GM12864 (cell line): ENCODE results near the gene NOPCHAP1.

ENCODE experiments used
- DNase-seq: peaks from one replicate; pipeline ENCODE4 v3.0.0-alpha.2; 2011; ENCODE audit warnings: low read depth
- H3K4me3 ChIP-seq: 2 replicates; pipeline ENCODE4 v1.5.1; 2011; ENCODE audit warnings: mild to moderate bottlenecking, low read depth, low read length, control low read depth
- TF ChIP-seq, protein P1 (sequence below): IDR thresholded peaks from 2 replicates; pipeline ENCODE4 v1.5.1; 2011; ENCODE audit warnings: low read depth, mild to moderate bottlenecking, moderate library complexity, low read length, control low read depth, inconsistent platforms; ENCODE audit errors: missing control alignments

NOPCHAP1 gene

DNA sequence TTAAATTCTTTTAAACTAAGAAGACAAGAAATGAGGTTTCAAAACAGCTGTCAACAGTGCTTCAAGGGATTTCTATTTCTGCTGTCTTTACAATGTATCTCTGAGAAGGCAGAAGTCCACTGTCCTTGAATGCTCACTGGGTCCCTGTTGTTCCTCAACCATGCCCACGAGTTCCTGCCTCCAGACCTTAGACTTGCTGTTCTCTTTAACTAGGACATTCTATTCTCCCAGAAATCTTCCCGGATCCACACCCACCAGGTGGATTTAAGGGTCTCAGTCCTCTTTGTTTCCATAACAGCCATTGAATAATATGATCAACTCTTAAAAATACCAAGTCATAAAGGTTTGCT lies 21.3 kb upstream of the NOPCHAP1 start:
- no peak for DNase-seq
- TF ChIP-seq, protein P1, sequence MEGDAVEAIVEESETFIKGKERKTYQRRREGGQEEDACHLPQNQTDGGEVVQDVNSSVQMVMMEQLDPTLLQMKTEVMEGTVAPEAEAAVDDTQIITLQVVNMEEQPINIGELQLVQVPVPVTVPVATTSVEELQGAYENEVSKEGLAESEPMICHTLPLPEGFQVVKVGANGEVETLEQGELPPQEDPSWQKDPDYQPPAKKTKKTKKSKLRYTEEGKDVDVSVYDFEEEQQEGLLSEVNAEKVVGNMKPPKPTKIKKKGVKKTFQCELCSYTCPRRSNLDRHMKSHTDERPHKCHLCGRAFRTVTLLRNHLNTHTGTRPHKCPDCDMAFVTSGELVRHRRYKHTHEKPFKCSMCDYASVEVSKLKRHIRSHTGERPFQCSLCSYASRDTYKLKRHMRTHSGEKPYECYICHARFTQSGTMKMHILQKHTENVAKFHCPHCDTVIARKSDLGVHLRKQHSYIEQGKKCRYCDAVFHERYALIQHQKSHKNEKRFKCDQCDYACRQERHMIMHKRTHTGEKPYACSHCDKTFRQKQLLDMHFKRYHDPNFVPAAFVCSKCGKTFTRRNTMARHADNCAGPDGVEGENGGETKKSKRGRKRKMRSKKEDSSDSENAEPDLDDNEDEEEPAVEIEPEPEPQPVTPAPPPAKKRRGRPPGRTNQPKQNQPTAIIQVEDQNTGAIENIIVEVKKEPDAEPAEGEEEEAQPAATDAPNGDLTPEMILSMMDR: no peak
- H3K4me3 ChIP-seq: no peak overlapping the region

DNA sequence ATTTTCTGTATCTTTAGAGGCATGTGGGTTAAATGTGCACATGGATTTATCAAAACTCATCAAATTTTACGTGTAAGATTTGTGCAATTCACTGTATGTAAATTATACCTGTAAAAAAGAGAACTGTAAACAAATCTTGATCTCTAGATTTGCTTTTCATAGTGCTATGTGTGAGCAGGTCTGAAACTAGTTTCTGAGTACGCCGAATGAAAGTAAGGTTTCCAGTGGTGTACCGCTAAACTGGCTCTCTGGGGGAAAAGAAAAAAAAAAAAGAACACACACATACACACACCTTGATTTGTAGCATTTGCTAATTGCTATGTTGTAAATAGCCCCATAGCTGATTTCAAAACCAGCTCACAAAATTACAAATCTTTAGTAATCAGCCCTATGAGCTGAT lies 19.4 kb upstream of the NOPCHAP1 start:
- TF ChIP-seq, protein P1: no peak
- no peak overlapping the region for H3K4me3 ChIP-seq
- DNase-seq: peak; percentile 70

DNA sequence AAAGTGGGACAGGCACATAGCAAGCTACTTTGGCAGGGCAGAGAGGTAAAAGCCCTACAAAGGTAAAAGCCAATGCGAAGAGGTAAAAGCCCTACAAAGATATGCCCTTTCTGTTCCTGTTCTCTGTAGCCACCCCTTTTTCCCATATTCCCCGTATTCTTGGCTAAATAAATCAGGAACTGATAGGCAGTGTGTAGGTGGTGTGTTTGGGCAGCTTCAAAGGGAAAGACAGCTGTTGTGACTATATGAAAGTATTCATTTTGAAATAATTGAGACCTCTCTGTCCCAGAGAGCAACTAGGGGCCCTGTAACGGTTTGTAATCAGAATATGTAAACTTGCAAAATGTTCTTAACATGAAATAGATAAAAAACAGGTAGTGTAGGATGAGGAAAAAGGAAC lies 16.8 kb upstream of the NOPCHAP1 start:
- DNase-seq: no peak
- TF ChIP-seq, protein P1: no peak
- H3K4me3 ChIP-seq: no peak overlapping the region

DNA sequence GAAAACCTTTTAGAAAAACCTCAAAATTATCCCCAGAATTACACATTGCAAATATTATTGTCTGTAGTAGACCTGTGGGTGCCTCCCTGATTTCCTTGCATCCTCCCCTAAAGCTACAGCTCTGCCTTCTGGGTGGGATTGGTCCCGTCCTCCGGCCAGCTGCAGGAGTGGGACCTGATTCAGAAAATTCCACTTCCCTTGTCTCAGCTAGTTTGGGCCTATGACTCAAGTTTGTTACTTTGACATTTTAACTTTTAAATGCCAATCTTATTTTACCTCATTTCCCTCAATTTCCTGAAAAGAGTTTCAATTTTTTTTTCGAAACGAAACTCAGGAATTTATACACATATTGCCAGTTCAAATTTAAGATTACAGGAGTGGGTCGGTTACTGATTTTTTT lies 14.8 kb upstream of the NOPCHAP1 start:
- DNase-seq: no peak
- no peak overlapping the region for H3K4me3 ChIP-seq
- TF ChIP-seq, protein P1: no peak

DNA sequence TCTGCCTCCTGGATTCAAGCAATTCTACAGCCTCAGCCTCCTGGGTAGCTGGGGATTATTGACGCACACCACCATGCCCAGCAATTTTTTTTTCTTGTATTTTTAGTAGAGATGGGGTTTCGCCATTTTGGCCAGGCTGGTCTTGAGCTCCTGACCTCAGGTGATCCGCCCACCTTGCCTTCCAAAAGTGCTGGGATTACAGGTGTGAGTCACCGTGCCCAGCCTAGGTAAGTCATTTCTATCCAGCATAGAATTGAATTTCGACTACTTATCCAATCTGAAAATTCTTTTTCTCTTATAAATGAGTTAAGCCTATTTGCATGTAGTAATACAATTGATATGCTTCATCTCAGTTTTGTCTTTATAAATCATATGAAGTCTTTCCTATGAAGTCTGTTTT lies 12.9 kb upstream of the NOPCHAP1 start:
- TF ChIP-seq, protein P1: no peak
- no peak overlapping the region for H3K4me3 ChIP-seq

DNA sequence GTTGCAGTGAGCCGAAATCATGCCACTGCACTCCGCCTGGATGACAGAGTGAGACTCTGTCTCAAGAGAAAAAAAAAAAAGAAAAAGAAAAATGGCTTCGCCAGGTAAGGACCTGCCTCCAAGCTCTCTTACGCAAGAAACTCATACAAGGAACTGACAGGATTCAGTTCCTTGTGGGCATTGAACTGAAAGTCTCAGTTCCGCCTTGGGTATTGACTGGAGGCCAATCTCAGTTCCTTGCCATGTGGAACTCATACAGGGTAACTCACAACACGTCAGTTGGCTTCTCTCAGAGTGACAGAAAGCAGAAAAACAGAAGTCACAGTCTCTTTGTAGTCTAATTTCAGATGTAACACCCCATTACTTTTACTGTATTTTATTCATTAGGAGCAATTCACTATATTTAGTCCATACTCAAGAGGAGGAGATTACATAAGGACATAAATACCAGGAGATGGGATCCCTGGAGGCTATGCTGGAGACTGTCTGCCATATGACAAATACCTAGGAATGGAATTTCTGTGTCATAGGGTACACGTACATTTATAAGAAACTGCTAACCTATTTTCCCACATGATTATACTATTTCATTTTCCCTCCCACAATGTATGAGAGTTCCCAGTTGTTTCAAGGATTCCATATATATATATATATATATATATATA lies 11.4 kb upstream of the NOPCHAP1 start:
- no peak overlapping the region for H3K4me3 ChIP-seq

More for the DNA sequence above, 12.9 kb upstream of the NOPCHAP1 start:
- no peak for DNase-seq

More for the DNA sequence above, 11.4 kb upstream of the NOPCHAP1 start:
- TF ChIP-seq, protein P1: no peak
- DNase-seq: peak; percentile 94
